Breast epithelium (tissue), 4 donors: ENCODE results near the gene TPSD1. TPM values are rescaled to one million over a fixed set of nuclear protein-coding genes. Genes with fewer than 3 reads are reported as not detected.

Experiments
- DNase-seq, 2 donors: peaks; one replicate each; pipeline ENCODE4 v3.0.0-alpha.2; 2019; ENCODE audit warnings: low spot score in 2 of 2
- H3K27ac ChIP-seq, 2 donors: fragments of 200-600 bp; sonication (generic) in 1 of 2; one replicate each; pipeline ENCODE4 v1.5.1; 2016 to 2019; ENCODE audit warnings: mild to moderate bottlenecking in 1 of 2
- H3K27me3 ChIP-seq, 2 donors: fragments of 200-600 bp; sonication (generic) in 1 of 2; one replicate each; pipeline versions ENCODE4 v1.5.1 to v1.6.0; 2017 to 2019; ENCODE audit warnings: control low read depth in 1 of 2, mild to moderate bottlenecking in 1 of 2
- H3K36me3 ChIP-seq: fragments of 200-600 bp; one replicate; pipeline ENCODE4 v1.5.1; 2019
- H3K4me1 ChIP-seq, 2 donors: fragments of 200-600 bp; sonication (generic); one replicate each; pipeline ENCODE4 v1.5.1; 2016 to 2019; ENCODE audit warnings: control low read depth in 1 of 2
- H3K4me3 ChIP-seq, 3 donors: fragments of 200-600 bp; sonication (generic); 1 replicate in 2 of 3; 2 replicates in 1 of 3; pipeline ENCODE4 v1.5.1; 2016 to 2019; ENCODE audit warnings: mild to moderate bottlenecking in 3 of 3, moderate library complexity in 2 of 3
- H3K9me3 ChIP-seq, 2 donors: fragments of 200-600 bp; sonication (generic) in 1 of 2; one replicate each; pipeline ENCODE4 v1.5.1; 2016 to 2019; ENCODE audit warnings: control low read depth in 1 of 2
- POLR2A ChIP-seq: fragments of 450-650 bp; IDR thresholded peaks from one replicate; pipeline ENCODE4 v1.6.1; 2016; ENCODE audit warnings: antibody characterized with exemption, mild to moderate bottlenecking, moderate library complexity
- POLR2AphosphoS5 ChIP-seq, 3 donors: sonication (generic); formaldehyde crosslinking; IDR thresholded peaks; one replicate each; pipeline ENCODE4 v1.6.1; 2017; ENCODE audit warnings: antibody characterized with exemption in 3 of 3
- intact Hi-C: fragments of 100-400 bp; cut with DNase I; formaldehyde crosslinking; loops from one replicate; pipeline ENCODE4 v1.15.1; 2023; ENCODE audit warnings: low total_unique reads
- total RNA-seq, 3 donors: library from RNA; depleted of rRNA; stranded (reverse); fragments of >200 nt; gene quantifications; one replicate each; pipeline ENCODE4 v1.1.0, GENCODE V29; 2016
- TF ChIP-seq, protein P1 (sequence below), 3 donors: fragments of 450-650 bp; IDR thresholded peaks; one replicate each; pipeline ENCODE4 v1.5.1; 2016 to 2017; ENCODE audit warnings: antibody characterized with exemption in 3 of 3, mild to moderate bottlenecking in 3 of 3, moderate library complexity in 3 of 3

TPSD1 gene
- total RNA-seq, 3 donors from 2014 or later = 1.6 to 5.9 (median 2.0) TPM

DNA sequence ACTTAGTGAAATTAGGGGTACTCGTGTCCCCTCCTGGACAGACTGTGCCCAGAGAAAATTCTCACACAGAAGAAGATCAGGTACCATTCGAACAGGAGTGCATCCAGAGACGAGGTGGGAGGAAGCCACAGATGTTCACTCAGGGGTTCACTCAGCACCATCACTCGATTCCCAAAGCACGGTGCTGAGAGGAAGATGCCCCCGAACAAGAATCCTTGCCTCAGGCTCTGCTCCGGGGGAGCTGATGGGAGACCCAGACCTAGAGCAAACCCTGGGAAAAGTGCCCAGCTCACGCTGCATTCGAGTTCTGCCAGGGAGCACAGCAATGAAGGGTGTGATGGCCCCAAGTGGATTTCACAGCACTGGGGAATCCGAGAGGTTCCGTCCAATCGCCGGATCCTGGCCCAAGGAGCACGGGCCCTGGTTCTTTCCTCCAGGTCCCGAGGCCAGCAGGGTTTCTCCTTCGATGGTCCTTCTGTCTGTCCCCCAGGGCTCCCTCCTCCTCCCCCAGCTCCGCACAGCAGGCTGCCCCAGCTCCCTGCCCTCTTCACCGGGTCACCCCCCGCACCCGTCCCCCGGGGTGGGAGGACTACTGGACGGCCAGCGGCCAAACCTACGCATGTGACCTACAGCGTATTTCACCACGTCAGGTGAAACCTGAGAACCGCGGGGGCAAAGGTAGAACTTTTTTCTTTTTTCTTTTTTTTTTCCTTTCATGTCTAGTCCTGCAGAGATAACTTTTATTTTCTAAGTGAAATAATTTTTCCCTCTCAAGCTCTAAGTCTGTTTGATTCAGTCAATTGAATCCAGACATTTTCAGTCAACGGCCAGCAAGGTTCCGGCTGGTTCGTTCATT lies 43.4 kb downstream of the TPSD1 start:
- no peaks in the 10 kb centered on the region for H3K4me1 ChIP-seq
- peak; percentile 73 to 80 for DNase-seq
- peak overlapping the region in 2 of 3 donors; percentile 40 to 62 for H3K4me3 ChIP-seq
- TF ChIP-seq, protein P1, sequence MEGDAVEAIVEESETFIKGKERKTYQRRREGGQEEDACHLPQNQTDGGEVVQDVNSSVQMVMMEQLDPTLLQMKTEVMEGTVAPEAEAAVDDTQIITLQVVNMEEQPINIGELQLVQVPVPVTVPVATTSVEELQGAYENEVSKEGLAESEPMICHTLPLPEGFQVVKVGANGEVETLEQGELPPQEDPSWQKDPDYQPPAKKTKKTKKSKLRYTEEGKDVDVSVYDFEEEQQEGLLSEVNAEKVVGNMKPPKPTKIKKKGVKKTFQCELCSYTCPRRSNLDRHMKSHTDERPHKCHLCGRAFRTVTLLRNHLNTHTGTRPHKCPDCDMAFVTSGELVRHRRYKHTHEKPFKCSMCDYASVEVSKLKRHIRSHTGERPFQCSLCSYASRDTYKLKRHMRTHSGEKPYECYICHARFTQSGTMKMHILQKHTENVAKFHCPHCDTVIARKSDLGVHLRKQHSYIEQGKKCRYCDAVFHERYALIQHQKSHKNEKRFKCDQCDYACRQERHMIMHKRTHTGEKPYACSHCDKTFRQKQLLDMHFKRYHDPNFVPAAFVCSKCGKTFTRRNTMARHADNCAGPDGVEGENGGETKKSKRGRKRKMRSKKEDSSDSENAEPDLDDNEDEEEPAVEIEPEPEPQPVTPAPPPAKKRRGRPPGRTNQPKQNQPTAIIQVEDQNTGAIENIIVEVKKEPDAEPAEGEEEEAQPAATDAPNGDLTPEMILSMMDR (IDR thresholded peaks at IDR 0.05) = no peak
- TF ChIP-seq POLR2A (peak; percentile 62), POLR2AphosphoS5 (IDR thresholded peaks at IDR 0.05) (peak in 1 of 3 donors; percentile 85)
- no peaks in the 10 kb centered on the region for H3K36me3 ChIP-seq
- peak overlapping the region; percentile 89 to 95 for H3K27ac ChIP-seq
- intact Hi-C loops = no loop called here
- no peaks in the 10 kb centered on the region for H3K27me3 ChIP-seq
- no peaks in the 10 kb centered on the region for H3K9me3 ChIP-seq

DNA sequence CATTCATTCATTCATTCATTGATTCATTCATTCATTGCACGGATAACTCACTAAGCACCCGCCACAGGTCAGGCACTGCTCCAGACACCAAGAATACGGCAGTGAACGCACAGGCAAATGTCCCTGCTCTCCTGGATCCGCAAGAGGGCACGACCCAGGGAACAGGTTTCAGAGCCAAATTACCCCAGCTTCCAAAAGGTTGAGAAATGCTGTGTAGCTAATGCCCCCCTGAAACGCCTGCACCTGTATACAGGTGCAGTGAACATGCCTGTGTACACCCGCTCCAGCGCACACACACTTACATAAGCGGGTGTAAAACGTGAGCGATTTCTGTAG lies 44.0 kb downstream of the TPSD1 start:
- Histone ChIP-seq H3K4me1 (no peaks in the 10 kb centered on the region), H3K4me3 (peak overlapping the region in 1 of 3 donors; percentile 40), H3K9me3 (no peaks in the 10 kb centered on the region), H3K27me3 (no peaks in the 10 kb centered on the region), H3K27ac (no peak overlapping the region), H3K36me3 (no peaks in the 10 kb centered on the region)
- DNase-seq = no peak
- intact Hi-C loops = no loop called here
- TF ChIP-seq POLR2AphosphoS5 (IDR thresholded peaks at IDR 0.05) (no peak), POLR2A (no peak)
- TF ChIP-seq, protein P1 (IDR thresholded peaks at IDR 0.05) = no peak

DNA sequence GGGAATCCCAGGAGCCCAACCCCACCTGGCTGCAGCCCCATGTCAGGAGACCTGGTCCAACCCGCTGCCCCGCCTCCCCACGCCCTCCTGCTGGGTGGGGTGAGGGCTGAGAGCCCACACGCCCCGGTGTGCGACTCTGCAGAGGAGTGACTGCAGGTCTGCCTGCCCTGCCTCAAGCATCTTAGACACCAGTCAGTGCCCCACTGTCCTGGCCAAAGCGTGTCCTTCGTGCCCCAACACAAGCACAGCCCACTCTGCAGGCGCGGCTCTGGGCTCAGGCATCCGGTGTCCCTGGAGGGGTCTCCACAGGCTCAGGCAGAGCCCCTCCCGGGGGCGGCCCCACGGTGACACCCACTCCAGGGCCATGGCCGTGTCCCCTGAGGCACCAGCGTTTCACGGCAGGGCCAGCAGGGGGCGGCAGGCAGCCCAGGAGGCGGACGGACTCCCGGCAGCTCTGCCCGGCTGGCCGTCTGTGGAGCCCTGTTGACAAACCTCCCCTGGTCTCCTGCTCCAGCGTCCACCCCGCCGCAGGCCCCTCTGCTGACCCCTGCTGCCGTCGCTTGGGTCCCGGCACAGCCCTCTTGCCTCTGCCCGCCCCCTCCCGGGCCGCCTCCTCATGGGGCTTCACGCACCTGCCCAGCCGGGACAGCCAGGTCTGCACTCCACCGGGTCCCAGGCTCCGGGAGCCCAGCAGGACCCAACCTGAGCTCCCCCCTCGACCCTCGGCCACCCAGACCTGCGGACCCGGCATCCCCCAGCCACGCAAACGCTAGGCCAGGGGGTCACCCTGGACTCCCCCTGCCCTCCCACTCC lies 45.0 kb downstream of the TPSD1 start:
- intact Hi-C loops = no loop called here
- H3K36me3 ChIP-seq = no peaks in the 10 kb centered on the region

DNA sequence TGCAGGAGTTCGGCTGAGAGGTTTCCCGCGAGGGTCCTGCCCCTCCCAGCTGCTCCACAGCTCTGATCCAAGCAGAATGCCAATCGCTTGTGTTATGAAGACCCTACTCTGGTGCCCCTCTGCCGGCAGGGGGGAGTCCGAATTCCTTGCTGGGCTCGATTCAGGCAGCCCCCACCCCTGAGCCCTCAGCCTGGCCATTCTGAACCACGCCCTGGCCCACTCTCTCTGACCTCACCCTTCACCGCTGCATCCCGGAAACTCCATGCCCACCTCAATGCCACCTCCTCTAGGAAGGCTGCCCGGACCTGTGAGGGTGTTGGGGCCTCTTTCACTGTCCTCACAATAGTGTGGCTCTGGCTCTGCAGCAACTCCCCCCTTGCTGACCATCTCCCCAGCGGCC lies 45.7 kb downstream of the TPSD1 start:
- DNase-seq = no peak
- Histone ChIP-seq H3K27ac (no peak overlapping the region), H3K9me3 (no peaks in the 10 kb centered on the region), H3K27me3 (no peaks in the 10 kb centered on the region), H3K4me3 (peak overlapping the region in 1 of 3 donors; percentile 42), H3K36me3 (no peaks in the 10 kb centered on the region), H3K4me1 (no peaks in the 10 kb centered on the region)
- intact Hi-C loops = no loop called here
- no peak for TF ChIP-seq POLR2AphosphoS5 (IDR thresholded peaks at IDR 0.05)
- no peak for TF ChIP-seq POLR2A
- TF ChIP-seq, protein P1 (IDR thresholded peaks at IDR 0.05) = no peak

More for the DNA sequence above, 45.0 kb downstream of the TPSD1 start:
- no peak overlapping the region for H3K27ac ChIP-seq
- peak overlapping the region in 2 of 3 donors; percentile 15 to 42 for H3K4me3 ChIP-seq
- H3K9me3 ChIP-seq = no peaks in the 10 kb centered on the region
- H3K27me3 ChIP-seq = no peaks in the 10 kb centered on the region
- peak; percentile 36 to 81 for DNase-seq
- no peak for TF ChIP-seq POLR2A
- no peak for TF ChIP-seq POLR2AphosphoS5 (IDR thresholded peaks at IDR 0.05)
- TF ChIP-seq, protein P1 (IDR thresholded peaks at IDR 0.05) = peak; percentile 70 to 77 (median 76)
- no peaks in the 10 kb centered on the region for H3K4me1 ChIP-seq

DNA sequence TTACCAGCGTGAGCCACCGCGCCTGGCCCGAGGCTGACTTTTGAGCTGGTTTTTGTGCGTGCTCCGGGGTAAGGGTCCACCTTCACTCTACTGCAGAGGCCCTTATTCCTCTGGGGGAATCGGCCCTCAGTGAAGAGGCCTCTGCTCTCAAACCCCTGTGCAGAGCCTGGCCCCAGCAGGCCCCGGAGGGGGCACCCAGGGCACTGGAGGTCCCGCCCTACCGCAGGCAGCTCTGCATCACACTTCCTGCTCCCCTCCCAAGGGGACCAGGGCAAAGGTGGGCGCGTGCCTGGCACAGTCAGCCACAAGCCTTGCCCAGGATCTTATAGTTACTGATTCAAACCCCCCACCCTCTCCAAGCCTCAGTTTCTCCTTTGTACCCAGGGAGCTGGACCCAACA lies 50.0 kb downstream of the TPSD1 start:
- H3K4me1 ChIP-seq = no peaks in the 10 kb centered on the region
- no peaks in the 10 kb centered on the region for H3K36me3 ChIP-seq
- DNase-seq = no peak
- H3K27me3 ChIP-seq = no peaks in the 10 kb centered on the region
- H3K27ac ChIP-seq = no peak overlapping the region
- intact Hi-C loops = no loop called here
- no peaks in the 10 kb centered on the region for H3K9me3 ChIP-seq
- no peak overlapping the region for H3K4me3 ChIP-seq
- TF ChIP-seq, protein P1 (IDR thresholded peaks at IDR 0.05) = no peak
- no peak for TF ChIP-seq POLR2A
- TF ChIP-seq POLR2AphosphoS5 (IDR thresholded peaks at IDR 0.05) = no peak
